OCI-LY7 (cell line): ENCODE measurements around the gene B4GALT6. TPM values are rescaled to one million over a fixed set of nuclear protein-coding genes. Genes with fewer than 3 reads are reported as not detected.

Experiments used
- BruUV-seq: library from RNA; stranded (reverse); fragments of 400-500 nt; replicated peaks from 2 replicates; lab custom pipeline; 2021; lab: Mats Ljungman, UMichigan
- CTCF ChIA-PET: fragments of 300-600 bp; sonication (Branson Sonifier 250); formaldehyde crosslinking; loops from one replicate; lab custom pipeline; 2022; ENCODE audit warnings: antibody characterized with exemption; ENCODE audit not compliant: unreplicated experiment; lab: Charles Lee
- POLR2A ChIA-PET: fragments of 300-600 bp; sonication (Branson Sonifier 250); formaldehyde crosslinking; loops from one replicate; lab custom pipeline; 2022; ENCODE audit warnings: antibody characterized with exemption; lab: Charles Lee
- DNase-seq: peaks from one replicate; pipeline ENCODE4 v3.0.0-alpha.2; 2015; ENCODE audit warnings: low spot score
- H2AFZ ChIP-seq: fragments of 200-600 bp; sonication (generic), shearing (Covaris generic); 2 replicates; pipeline ENCODE4 v1.6.1; 2014; ENCODE audit warnings: mild to moderate bottlenecking, antibody characterized with exemption, low read length, moderate library complexity
- H3K27ac ChIP-seq: fragments of 200-600 bp; sonication (generic); 2 replicates; pipeline ENCODE4 v1.5.1; 2014; ENCODE audit warnings: mixed run types, low read depth, mild to moderate bottlenecking, moderate library complexity, low read length, inconsistent platforms; ENCODE audit not compliant: poor library complexity, severe bottlenecking
- H3K36me3 ChIP-seq: fragments of 200-600 bp; sonication (generic); 2 replicates; pipeline ENCODE4 v1.6.1; 2014; ENCODE audit warnings: mild to moderate bottlenecking, antibody characterized with exemption, low read length, moderate library complexity, mixed read lengths; ENCODE audit not compliant: insufficient read depth
- H3K4me1 ChIP-seq: fragments of 200-600 bp; sonication (generic); 2 replicates; pipeline ENCODE4 v1.5.1; 2014; ENCODE audit warnings: mild to moderate bottlenecking, low read length; ENCODE audit not compliant: insufficient read depth, poor library complexity, severe bottlenecking
- H3K4me2 ChIP-seq: fragments of 200-600 bp; sonication (generic); 2 replicates; pipeline ENCODE4 v1.6.1; 2014; ENCODE audit warnings: mild to moderate bottlenecking, low read length
- H3K4me3 ChIP-seq: fragments of 200-600 bp; sonication (generic); 2 replicates; pipeline ENCODE4 v1.5.1; 2014; ENCODE audit warnings: mild to moderate bottlenecking, low read depth, low read length; ENCODE audit not compliant: poor library complexity, severe bottlenecking
- H3K79me2 ChIP-seq: fragments of 200-600 bp; sonication (generic); 2 replicates; pipeline ENCODE4 v1.6.1; 2016; ENCODE audit warnings: low read depth, mild to moderate bottlenecking, low read length, moderate library complexity, mixed read lengths; ENCODE audit not compliant: insufficient read depth
- H3K9me2 ChIP-seq: fragments of 200-600 bp; sonication (generic); 2 replicates; pipeline ENCODE4 v1.6.1; 2016; ENCODE audit warnings: mild to moderate bottlenecking, low read length, mixed read lengths; ENCODE audit not compliant: insufficient read depth
- H3K9me3 ChIP-seq: fragments of 200-600 bp; sonication (generic); 2 replicates; pipeline ENCODE4 v1.6.1; 2014; ENCODE audit warnings: mild to moderate bottlenecking, mixed run types, low read length, mixed read lengths
- H4K20me1 ChIP-seq: fragments of 200-600 bp; sonication (generic); 2 replicates; pipeline ENCODE4 v1.6.1; 2014; ENCODE audit warnings: mild to moderate bottlenecking, antibody characterized with exemption, low read length, moderate library complexity, mixed read lengths; ENCODE audit not compliant: insufficient read depth
- EZH2phosphoT487 ChIP-seq: fragments of 200-600 bp; sonication (generic); IDR thresholded peaks from 2 replicates; pipeline ENCODE4 v1.6.1; 2018; ENCODE audit warnings: low read depth, borderline replicate concordance, mild to moderate bottlenecking, mixed run types, antibody characterized with exemption, low read length, moderate library complexity, mixed read lengths
- intact Hi-C: fragments of 100-400 bp; cut with micrococcal nuclease; formaldehyde crosslinking; loops from one replicate; pipeline ENCODE4 v1.10.0; 2022; ENCODE audit not compliant: unreplicated experiment
- total RNA-seq, 2 experiments: library from RNA; depleted of rRNA in 1 of 2; stranded (reverse); fragments of >200 nt in 1 of 2; shearing (Covaris generic) in 1 of 2; gene quantifications; 2 replicates each; pipeline ENCODE4 v1.2.3, GENCODE V29; 2014 to 2022
- TF ChIP-seq, protein P1 (sequence below): fragments of 200-600 bp; sonication (generic); conservative IDR thresholded peaks from 2 replicates; pipeline ENCODE4 v1.5.1; 2014; ENCODE audit warnings: mild to moderate bottlenecking, antibody characterized with exemption, low read length, moderate library complexity, mixed read lengths

The B4GALT6 gene
- total RNA-seq, 2 experiments from 2014 or later: 5.5 to 22.8 TPM

DNA sequence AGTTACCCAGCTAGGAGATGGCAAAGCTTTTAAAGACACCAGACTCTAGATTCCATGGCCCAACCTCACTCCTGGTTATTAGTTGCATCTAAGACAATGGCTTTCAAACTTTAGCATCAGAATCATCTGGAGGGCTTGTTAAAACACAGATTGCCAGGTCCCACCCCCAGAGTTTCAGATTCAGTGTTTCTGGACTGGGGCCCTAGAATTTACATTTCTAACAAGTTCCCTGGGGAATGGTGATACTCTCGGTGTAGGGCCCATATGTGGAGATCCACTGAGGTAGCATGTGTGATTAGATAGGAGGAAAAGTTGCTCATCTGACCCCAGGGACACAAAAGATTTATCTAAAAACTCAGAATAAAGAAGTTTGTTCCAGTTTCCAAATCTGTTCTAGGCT lies 107.2 kb downstream of the B4GALT6 start:
- Histone ChIP-seq H3K79me2 (no peaks in the 10 kb centered on the region), H3K9me3 (peaks cover 6% of the 10 kb centered on the region; the same call in 1 of the 2 replicates), H4K20me1 (no peaks in the 10 kb centered on the region), H3K4me1 (peaks cover 85% of the 10 kb centered on the region), H3K27ac (peak overlapping the region; percentile 99), H3K4me2 (peak overlapping the region; percentile 74), H3K36me3 (no peaks in the 10 kb centered on the region), H3K9me2 (no peaks in the 10 kb centered on the region), H3K4me3 (peak overlapping the region; percentile 32), H2AFZ (peak overlapping the region; percentile 45; the same call in 1 of the 2 replicates)
- no TSS peak for BruUV-seq
- DNase-seq: peak; percentile 69
- TF ChIP-seq, protein P1, sequence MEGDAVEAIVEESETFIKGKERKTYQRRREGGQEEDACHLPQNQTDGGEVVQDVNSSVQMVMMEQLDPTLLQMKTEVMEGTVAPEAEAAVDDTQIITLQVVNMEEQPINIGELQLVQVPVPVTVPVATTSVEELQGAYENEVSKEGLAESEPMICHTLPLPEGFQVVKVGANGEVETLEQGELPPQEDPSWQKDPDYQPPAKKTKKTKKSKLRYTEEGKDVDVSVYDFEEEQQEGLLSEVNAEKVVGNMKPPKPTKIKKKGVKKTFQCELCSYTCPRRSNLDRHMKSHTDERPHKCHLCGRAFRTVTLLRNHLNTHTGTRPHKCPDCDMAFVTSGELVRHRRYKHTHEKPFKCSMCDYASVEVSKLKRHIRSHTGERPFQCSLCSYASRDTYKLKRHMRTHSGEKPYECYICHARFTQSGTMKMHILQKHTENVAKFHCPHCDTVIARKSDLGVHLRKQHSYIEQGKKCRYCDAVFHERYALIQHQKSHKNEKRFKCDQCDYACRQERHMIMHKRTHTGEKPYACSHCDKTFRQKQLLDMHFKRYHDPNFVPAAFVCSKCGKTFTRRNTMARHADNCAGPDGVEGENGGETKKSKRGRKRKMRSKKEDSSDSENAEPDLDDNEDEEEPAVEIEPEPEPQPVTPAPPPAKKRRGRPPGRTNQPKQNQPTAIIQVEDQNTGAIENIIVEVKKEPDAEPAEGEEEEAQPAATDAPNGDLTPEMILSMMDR: no peak
- no peak for TF ChIP-seq EZH2phosphoT487
- ChIA-PET POLR2A (interaction anchor here (1.0 to 2.3 kb wide), 3 partner anchors 14 to 86 kb away, joined by 3 to 10 read pairs (median 4); no protein-coding TSS in a partner anchor), CTCF (no interaction called here)
- intact Hi-C loops: loop anchor here (2.0 to 5.0 kb wide), 2 partner anchors 108 to 365 kb away; partner anchors contain the start of genes B4GALT6 and TRAPPC8

- Histone ChIP-seq H4K20me1 (no peaks in the 10 kb centered on the region), H3K4me2 (peak overlapping the region; percentile 74), H3K27ac (peak overlapping the region; percentile 99), H3K9me2 (no peaks in the 10 kb centered on the region), H2AFZ (no peak overlapping the region; the same call in 1 of the 2 replicates), H3K36me3 (no peaks in the 10 kb centered on the region), H3K9me3 (peaks cover 6% of the 10 kb centered on the region; the same call in 1 of the 2 replicates), H3K4me1 (peaks cover 86% of the 10 kb centered on the region), H3K4me3 (peak overlapping the region; percentile 32), H3K79me2 (no peaks in the 10 kb centered on the region)
- CTCF ChIA-PET: no interaction called here
- intact Hi-C loops: loop anchor here (2.0 to 5.0 kb wide), 2 partner anchors 108 to 366 kb away; partner anchors contain the start of genes B4GALT6 and TRAPPC8
- TF ChIP-seq, protein P1: no peak
- TF ChIP-seq EZH2phosphoT487: no peak
- POLR2A ChIA-PET: interaction anchor here (0.5 to 2.3 kb wide), 7 partner anchors 13 to 285 kb away, joined by 3 to 10 read pairs (median 4); no protein-coding TSS in a partner anchor
- peak; percentile 92 for DNase-seq
- no TSS peak for BruUV-seq
Observed at GRCh38 chr18:31576670-31577069, 107.7 kb downstream of the B4GALT6 start.
